CD4-positive, alpha-beta T cell treated with Interleukin-12 subunit alpha and Interleukin-12 subunit beta, for 1 hour (primary cell): ENCODE results near the gene TMEM255A.

ENCODE experiments used
- DNase-seq: peaks from one replicate; pipeline ENCODE4 v3.0.0-alpha.2; 2020

Gene TMEM255A

DNA sequence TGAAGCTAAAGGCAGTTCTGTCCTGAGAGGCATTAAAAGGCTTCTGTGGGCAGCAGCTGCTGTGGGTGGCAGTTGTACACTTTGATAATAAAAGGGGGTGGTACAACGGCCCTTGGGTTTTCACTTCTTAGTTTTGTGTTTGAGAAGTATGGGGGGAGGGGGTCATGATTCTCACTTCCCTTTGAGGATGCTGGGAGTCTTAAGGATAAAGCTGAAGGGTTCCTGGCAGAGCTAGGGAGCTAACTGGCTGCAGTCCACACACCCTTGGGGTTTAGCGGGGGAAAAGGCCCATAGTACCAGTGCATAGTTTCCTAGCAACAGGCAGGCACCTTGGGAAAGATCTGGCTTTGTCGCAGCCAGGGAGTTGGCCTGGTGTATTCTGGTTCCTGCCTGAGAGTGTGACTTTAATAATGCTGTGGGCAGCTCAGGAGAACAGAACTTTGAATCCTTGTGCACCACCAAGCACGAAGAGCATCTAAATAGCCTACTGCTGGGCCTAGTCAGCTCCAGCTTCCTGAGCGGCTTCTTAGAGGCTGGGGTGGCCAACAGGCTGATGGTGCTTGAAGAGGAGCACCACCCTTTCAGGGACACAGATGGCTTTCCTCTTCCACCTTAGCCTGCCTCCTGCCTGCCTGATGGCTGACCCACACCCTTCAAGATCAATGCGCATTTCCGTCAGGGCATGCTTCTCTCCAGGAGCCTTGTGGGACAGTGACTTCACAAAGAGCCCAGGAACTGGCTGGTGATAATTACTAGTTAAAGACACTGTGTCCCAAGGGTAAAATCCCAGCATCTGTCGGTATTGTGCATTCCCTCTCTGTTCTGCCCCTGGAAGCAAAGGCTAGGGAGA, 48.2 kb downstream of the TMEM255A start:
- DNase-seq, result no peak

DNA sequence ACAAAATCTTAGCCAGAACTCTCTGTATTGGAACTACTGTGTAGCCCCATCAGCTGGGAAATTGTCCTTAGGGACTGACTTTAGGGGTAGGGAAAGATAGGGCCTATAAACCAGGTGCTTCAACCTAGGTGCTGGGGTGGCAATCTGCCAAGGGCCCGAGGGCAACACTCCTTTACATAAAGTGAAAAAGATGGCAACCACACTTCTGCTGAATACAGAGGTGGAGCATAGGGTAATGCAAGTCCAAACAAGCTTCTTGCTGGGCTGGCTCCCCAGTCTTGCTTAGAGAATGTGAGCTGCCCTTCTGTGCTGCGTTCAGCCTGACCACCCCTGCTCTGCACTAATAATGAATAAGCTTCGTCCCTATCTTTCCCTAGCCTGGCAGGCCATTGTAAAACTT, 50.9 kb downstream of the TMEM255A start:
- DNase-seq, result no peak

DNA sequence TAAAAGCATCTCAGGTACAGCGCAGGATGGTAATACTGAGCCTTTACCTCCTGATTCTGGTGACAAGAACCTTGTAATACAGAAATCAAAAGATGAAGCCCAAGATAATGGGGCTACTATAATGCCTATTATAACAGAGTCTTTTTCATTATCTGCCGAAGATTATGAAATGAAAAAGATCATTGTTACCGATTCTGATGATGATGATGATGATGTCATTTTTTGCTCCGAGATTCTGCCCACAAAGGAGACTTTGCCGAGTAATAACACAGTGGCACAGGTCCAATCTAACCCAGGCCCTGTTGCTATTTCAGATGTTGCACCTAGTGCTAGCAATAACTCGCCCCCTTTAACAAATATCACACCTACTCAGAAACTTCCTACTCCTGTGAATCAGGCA, 57.5 kb downstream of the TMEM255A start:
- DNase-seq, result no peak

DNA sequence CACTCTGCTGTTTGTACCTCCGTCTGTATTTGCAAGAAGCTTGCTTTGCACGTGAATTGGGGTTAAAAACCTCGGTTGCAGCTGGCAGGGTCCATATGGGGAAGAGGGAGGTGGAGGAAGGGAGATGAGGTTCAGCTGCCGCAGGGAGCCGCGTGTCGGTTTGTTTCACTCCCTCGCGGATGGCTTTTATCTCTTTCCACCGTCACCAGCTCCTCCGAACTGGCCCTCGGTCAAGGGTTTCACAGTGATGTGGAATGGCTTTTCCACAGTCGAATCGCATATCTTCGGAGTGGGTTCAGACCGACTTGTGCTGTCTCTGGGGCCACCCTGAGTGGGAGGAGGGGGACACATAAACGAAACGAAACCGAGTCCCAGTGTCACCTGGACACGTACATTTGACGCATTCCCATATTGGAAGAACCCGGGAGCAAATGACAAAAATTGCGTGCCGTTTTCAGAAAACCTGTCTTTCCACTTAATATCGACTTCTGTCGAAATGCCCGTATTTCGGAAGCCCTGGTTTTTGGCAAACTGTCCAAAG, 59.7 kb downstream of the TMEM255A start:
- no peak for DNase-seq

DNA sequence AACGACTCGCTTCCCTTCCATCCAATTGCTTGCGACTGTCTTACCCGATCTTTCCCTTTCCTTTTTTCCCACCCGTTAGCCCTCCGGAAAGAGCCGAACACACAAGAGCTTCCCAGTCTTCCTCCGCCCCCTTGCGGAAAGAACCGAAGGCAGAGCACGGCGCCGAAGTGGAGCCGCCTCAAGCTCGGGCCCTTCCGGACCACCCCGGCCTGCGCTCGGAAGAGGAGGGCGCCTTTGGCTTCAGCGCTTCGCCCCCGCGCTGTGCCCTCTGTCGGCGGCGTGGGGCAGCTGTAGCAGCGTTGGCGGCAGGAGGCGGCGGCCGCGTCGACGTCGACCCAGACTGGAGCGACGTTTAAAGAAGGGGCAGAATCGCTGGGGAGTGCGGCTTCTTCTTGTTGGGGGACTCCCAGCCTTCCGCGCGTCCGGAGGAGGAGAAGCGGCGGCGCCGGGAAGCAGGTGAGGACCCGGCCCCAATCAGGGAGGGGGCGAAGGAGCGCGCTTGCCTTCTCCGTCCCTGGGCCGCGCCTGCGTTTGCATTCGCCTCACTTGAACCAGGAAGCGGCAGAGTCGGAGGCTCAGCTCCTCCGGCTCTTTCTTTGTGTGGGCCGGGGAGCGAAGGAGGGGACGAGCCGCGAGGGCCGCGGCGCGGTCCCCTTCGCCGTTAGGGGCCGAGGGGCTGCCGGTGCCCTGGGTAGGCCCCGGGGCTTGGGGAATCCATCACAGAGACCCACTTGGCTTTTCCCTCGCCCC, 60.6 kb downstream of the TMEM255A start, which contains the start of gene ZBTB33:
TSS of gene ZBTB33 (plus strand) at position 291 of the 750 bp plus-strand sequence. CDS start 2,604 bp downstream, outside the sequence.
- peak; percentile 86 for DNase-seq

DNA sequence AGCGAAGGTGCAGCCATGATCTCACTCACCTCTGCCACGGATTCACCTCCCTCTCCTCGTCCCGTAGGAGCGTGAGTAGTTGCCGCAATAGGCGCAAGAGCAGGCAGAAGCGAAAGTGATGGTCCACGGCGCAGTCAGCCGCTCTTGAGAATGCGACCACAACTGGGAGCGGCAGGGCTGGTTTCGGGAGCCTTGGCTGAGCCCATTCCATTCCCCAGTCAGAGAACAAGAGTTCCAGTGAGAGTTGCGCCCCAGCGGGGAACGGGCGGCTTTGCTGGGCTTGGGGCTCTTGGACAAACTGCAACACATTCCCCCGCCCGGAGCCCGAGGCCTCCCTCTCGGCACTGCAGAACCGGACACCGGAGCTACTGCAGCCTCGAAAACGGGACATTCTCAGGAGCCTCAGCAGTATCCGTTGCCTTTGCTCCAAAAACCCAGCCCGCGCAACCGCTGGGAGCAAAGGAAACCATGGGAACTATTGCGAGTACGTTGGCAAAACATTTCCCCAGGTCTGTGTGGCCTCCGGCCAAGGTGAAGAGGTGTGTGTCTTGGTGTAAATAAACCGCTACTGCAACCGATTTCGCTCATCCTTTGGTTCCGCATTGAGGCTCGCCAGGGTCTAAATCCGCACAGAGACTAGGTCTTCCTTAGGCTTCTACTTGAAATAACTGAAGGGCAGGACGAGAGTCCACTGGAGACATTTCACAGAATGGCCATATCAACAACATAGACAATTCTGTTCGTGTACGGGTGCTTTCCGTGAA, 66.3 kb downstream of the TMEM255A start:
- peak; percentile 65 for DNase-seq

DNA sequence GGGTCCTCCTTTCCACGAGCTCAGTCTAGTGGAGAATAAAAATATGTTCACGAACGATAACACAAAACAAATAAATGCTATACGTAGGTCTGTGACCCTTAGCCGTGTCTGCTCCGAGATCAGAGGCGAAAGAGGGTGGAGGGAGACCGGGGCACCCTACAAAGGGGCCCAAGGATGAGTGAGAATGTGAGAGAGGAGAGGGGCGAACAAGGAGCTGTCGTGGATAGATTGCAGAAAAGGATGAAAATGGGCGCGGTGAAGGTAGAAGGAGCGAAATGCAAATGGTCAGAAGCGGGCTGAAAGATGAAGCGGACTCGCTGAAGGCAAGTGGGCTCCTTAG, 66.9 kb downstream of the TMEM255A start:
- DNase-seq, result no peak

DNA sequence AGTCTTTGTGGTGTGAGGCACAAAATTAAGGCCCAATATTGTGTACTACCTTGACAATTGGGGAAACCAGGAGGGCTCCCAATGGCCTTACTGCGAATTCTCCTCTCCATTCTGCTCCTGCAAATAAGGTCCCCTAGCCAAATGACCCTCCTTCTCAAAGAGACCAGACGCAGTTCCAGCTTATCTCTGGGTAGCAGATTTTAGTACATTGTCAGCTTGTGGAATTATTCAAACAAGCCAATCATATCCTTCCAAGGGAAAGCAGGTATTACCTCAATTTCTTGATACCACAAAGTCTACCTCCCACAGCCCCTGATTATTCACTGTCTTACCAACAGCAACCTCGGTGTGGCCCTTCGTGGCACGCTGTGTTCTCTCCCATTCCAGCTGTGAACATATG, 68.4 kb downstream of the TMEM255A start:
- no peak for DNase-seq

DNA sequence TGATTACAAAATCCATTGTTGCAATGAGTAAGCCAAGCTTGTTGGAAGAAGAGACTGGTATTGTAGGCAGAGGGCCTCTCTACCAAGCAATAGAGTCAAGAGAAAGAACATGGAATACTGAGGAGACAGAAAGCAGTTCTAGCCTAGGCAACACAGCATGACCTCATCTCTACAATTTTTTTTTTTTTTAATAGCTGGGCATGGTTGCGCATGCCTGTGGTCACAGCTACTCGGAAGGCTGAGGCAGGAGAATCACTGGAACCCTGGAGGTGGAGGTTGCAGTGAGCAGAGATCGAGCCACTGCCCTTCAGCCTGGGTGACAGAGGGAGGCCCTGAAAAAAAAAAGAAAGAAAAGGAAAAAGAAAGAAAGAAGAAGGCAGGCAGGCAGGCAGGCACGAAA, 72.3 kb downstream of the TMEM255A start:
- DNase-seq, result no peak

DNA sequence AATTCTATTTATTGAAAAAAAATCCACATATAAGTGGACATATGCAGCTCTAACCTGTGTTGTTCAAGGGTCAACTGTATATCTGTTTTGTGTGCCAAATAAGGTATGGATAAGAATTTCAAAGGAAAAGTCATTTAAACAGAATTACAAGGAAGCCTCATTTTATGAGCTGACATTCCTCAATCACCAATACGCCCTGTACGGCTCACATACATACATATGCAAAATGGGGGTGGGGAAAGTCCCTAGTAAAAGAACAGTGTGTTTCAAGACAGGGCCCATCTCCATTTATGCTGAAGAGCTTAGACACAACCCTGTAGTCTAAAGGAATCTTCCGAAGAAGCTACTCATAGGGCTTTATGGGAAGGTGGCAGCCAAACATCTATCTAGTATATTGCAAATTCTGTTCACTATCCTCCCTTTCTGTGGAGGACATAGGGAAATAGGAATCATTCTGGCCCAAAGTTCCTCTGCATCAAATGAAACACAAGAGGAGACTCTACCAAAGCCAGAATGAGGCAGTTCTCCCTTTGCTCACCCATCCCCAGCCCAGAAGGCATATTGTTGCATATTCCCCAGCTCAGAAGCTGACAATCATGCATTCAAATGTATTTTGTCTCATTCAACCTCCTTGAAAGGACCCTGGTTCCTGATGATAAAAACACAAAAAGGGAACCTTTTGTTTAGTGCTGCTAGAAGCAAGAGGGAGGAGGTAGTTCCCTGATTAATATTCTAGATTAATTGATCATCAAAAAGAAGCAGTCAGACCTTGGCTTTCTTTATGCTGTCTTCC, 74.4 kb downstream of the TMEM255A start:
- no peak for DNase-seq

DNA sequence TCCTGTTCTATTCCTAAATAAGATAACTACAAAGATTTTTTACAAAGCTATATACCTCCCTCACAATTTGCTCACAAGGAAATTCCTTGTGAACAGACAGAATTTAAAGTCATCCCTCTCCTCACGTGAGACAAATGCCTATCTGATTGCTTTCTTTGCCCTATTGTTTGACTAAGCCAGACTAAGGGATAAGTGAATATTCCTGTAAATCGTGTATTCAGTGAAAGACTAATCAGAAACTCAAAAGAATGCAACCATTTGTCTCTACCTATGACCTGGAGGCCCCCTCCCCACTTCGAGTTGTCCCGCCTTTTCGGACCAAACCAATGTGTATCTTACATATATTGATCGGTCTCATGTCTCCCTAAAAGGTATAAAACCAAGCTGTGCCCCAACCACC, 76.0 kb downstream of the TMEM255A start:
- DNase-seq, result no peak

DNA sequence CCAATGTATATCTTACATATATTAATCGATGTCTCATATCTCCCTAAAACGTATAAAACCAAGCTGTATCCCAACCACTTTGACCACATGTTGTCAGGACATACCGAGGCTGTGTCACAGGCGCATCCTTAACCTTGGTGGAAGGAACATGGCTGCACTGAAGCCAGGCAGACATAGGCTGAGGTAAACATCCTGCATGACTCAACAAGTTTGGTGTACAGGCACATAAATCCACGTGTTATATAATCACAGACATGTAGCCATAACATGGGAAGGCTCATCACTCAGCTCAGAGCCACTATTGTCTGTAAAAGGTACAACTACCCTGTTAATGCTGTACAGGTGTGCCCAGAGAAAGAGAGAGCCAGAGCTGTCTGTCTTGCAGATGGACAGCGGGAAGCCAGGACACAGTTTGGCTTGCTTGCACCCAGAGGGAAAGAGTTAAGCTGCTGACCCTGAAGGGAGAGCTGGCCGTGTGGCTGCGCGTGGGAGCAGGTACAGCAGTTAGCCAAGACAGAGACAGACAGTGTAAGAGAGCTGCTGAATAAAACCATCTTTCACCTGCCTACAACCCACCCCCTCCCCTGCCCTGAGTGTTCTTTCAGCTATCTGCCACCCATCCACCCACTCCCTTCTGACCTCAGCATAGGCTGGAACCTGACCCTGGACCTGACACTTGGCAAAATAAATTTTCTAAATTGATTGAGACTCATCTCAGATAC, 82.9 kb downstream of the TMEM255A start:
- DNase-seq, result no peak

DNA sequence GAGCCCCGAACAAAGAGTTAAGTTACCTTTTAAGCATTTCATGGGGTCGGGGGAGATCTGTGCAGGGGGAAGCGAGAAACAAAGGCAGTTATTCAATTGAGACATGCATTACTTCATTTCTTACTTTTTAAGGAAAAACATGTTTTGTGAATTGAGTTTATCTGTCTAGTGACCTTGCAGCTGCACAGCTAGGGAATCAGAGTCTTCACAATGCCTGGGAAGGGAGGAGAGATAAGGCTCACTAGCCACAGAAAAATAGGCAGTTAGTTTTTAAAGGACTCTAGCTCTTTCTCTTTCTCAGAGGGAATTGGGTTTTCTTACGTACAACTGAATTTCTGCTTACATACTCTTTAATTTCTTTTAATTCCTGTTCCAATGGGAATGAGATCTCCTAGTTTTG, 86.9 kb downstream of the TMEM255A start:
- no peak for DNase-seq

DNA sequence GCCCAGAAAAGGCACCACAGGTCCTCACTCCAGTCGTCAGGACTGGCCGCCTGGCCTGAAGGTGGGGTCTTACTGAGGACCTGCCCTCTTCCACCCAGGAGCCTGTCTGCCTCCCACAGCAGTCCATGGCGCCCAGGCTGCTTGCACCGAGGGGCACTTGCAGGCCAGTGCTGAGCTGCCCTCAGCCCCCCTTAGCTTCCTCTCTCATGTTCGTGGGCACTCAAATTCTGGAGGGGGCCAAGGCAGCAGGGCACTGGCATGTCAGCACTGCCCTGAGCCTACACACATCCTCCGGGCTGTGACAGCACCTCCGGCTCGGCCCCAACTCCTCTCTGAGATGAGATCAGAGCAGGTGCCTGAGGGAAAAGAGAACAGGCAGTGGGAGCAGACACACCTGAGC, 87.9 kb downstream of the TMEM255A start:
- DNase-seq, result no peak

DNA sequence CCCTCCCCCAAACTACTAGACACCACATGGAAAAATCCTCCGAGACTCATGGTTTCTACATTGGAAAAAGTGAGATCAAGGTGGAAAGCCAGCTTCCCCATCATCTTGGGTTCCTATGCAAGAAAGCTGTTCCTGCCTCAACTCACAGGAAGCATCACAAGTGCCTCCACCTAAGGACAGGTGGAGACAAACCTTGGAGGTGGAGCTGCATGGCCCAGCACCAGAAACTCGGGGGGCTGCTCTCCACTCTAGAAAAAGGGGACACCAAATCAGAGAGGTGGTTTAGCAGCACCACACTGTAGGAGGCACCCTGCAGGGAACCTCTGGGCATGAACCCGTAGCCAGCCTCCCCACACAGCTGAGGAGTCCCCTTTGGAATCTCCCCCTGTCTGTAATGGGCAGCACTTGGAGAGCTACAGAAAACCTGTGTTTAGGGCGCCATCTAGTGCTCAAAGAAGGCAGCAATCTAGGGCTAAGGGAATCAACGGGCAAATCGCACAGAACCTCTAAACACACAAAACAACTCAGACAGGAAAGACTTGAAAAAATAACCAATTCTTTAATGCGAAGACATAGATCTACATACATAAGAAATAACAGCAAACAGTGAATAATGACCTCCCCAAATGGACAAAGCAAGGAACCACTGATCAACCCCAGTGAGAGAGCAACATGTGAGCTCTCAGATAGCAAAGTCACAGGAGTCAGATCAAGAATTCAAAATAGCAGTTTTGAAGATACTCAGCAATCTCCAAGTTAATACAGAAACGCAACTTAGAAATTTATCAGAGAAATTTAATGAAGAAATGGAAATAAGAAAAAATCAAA, 97.6 kb downstream of the TMEM255A start:
- peak; percentile 56 for DNase-seq
